ENCODE data around the gene LCLAT1. TPM values are rescaled to one million over a fixed set of nuclear protein-coding genes. Genes with fewer than 3 reads are reported as not detected.

LCLAT1 gene
- total and polyA plus RNA-seq, 4 donors, result 2.4 to 14.6 (median 10.7) TPM

DNA sequence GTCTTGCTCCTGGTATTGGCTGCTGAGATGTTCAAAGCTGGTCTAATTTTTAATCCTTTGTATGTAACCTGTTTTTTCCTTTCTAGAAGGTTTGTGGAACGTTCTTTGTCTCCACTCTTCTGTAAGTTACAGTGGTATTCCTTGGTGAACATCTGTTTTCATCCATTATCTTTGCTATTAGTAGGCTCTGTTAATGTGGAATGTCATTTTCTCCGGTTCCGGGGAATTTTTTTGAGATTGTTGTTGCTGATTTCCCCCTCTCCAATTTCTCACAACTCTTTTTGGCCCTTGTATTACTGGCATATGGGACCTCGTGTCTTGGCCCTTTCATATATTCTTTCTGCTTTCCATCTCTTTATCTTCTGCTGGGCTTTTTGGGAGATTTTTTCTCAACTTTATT, 63.4 kb downstream of the LCLAT1 start (continued):
- TF ChIP-seq, protein P1, sequence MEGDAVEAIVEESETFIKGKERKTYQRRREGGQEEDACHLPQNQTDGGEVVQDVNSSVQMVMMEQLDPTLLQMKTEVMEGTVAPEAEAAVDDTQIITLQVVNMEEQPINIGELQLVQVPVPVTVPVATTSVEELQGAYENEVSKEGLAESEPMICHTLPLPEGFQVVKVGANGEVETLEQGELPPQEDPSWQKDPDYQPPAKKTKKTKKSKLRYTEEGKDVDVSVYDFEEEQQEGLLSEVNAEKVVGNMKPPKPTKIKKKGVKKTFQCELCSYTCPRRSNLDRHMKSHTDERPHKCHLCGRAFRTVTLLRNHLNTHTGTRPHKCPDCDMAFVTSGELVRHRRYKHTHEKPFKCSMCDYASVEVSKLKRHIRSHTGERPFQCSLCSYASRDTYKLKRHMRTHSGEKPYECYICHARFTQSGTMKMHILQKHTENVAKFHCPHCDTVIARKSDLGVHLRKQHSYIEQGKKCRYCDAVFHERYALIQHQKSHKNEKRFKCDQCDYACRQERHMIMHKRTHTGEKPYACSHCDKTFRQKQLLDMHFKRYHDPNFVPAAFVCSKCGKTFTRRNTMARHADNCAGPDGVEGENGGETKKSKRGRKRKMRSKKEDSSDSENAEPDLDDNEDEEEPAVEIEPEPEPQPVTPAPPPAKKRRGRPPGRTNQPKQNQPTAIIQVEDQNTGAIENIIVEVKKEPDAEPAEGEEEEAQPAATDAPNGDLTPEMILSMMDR (IDR thresholded peaks at IDR 0.05; ENCODE audit: low read depth, low read length, missing input control), result no peak

DNA sequence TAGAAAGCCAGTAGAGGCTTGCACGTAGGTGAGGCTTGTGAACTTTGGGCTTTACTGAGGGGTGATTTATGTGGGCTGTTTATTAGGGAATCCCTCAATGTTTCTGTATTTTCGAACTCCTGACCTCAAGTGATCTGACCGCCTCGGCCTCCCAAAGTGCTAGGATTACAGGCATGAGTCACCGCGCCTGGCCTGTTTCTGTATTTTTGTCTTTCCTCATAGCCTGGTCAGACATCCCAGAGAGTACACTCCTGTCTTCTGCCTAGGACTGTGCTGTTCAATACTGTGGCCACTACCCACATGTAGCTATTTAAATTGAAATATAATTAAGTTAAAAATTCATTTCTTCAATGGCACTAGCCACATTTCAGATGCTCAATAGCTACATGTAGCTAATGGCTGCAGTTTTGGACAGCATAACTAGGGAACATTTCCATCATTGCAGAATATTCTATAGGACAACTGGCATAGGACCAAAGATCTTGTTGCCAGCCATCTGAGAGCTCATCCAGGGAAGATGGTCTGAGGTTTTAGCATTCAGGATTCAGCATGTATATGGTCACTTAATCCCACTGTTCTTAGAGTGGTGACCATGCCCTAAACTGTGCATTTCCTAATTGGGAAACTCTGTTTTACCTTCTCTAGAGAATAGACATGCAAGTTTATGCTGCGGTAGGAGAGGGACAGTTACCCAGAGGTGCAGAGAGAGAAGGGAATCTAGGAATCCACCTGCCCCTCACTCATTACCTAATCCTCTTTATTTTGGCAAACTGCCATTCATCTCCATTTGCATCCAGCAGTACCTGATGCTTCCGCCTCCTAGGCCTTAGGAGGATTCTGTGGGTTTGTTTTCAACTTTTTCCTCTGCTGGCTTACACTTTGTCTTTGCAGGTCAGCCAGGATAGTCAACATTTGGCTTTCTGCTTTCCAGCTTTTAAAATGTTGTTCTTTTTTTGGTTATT, 64.4 kb downstream of the LCLAT1 start:
- 77% methylated on average over 8 of the region's 8 CpGs for WGBS
- no peak overlapping the region for H3K27ac ChIP-seq (ENCODE audit: low read depth in 1 of 2, low read length in 2 of 2)

DNA sequence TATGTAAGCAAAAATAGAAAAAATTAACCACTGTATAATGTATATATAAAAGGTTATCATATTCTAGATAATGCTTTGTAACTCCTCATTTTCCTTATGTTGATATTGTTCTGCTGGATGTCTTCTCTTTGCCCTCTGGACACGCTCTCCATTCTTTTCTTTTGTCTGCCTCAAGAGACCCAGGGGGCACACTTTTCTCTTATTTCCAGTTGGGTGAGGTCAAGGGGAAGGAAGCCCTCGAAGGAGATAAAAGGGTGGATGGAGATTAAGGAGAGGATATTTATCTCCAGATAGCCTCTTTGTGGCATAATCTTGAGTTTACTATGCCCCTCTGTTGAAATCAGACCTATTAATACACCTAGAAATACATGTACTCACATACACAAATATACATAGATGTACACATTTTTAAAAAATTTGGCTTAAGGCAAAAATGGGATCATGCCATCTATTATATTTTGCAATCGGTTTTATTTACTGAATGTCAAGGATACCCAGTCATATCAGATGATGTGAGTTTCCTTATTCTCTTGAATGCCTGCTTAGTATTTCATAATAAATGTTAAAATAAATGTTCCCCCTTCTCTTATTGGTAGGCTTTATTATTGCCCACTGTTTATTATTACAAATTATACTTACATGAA, 65.3 kb downstream of the LCLAT1 start:
- DNase-seq (ENCODE audit: low spot score), result no peak
- WGBS, result 87% methylated on average over 3 of the region's 3 CpGs
- Histone ChIP-seq H3K4me1 (ENCODE audit: control insufficient read depth in 4 of 4, insufficient read depth in 4 of 4, low read length in 3 of 4) (peaks cover 0 to 3% (median 1%) of the 10 kb centered on the region in 4 donors), H3K27me3 (ENCODE audit: control insufficient read depth in 4 of 4, insufficient read depth in 4 of 4, low read length in 3 of 4) (no peaks in the 10 kb centered on the region), H3K9ac (ENCODE audit: low read depth in 1 of 2, low read length in 2 of 2) (no peak overlapping the region), H3K4me3 (ENCODE audit: low read depth in 1 of 3, low read length in 3 of 3) (no peak overlapping the region), H3K9me3 (ENCODE audit: control insufficient read depth in 4 of 4, low read length in 3 of 4) (no peaks in the 10 kb centered on the region), H3K36me3 (ENCODE audit: control insufficient read depth in 4 of 4, insufficient read depth in 3 of 4, low read depth in 1 of 4, low read length in 3 of 4) (no peaks in the 10 kb centered on the region), H3K27ac (ENCODE audit: low read depth in 1 of 2, low read length in 2 of 2) (no peak overlapping the region)
- TF ChIP-seq, protein P2, sequence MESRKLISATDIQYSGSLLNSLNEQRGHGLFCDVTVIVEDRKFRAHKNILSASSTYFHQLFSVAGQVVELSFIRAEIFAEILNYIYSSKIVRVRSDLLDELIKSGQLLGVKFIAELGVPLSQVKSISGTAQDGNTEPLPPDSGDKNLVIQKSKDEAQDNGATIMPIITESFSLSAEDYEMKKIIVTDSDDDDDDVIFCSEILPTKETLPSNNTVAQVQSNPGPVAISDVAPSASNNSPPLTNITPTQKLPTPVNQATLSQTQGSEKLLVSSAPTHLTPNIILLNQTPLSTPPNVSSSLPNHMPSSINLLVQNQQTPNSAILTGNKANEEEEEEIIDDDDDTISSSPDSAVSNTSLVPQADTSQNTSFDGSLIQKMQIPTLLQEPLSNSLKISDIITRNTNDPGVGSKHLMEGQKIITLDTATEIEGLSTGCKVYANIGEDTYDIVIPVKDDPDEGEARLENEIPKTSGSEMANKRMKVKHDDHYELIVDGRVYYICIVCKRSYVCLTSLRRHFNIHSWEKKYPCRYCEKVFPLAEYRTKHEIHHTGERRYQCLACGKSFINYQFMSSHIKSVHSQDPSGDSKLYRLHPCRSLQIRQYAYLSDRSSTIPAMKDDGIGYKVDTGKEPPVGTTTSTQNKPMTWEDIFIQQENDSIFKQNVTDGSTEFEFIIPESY (IDR thresholded peaks at IDR 0.05), result no peak
- TF ChIP-seq RAD21 (IDR thresholded peaks at IDR 0.05), result no peak
- TF ChIP-seq TAF1 (conservative IDR thresholded peaks at IDR 0.05), result no peak
- TF ChIP-seq, protein P3, sequence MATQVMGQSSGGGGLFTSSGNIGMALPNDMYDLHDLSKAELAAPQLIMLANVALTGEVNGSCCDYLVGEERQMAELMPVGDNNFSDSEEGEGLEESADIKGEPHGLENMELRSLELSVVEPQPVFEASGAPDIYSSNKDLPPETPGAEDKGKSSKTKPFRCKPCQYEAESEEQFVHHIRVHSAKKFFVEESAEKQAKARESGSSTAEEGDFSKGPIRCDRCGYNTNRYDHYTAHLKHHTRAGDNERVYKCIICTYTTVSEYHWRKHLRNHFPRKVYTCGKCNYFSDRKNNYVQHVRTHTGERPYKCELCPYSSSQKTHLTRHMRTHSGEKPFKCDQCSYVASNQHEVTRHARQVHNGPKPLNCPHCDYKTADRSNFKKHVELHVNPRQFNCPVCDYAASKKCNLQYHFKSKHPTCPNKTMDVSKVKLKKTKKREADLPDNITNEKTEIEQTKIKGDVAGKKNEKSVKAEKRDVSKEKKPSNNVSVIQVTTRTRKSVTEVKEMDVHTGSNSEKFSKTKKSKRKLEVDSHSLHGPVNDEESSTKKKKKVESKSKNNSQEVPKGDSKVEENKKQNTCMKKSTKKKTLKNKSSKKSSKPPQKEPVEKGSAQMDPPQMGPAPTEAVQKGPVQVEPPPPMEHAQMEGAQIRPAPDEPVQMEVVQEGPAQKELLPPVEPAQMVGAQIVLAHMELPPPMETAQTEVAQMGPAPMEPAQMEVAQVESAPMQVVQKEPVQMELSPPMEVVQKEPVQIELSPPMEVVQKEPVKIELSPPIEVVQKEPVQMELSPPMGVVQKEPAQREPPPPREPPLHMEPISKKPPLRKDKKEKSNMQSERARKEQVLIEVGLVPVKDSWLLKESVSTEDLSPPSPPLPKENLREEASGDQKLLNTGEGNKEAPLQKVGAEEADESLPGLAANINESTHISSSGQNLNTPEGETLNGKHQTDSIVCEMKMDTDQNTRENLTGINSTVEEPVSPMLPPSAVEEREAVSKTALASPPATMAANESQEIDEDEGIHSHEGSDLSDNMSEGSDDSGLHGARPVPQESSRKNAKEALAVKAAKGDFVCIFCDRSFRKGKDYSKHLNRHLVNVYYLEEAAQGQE (IDR thresholded peaks at IDR 0.05), result no peak
- TF ChIP-seq, protein P1 (IDR thresholded peaks at IDR 0.05; ENCODE audit: low read depth, low read length, missing input control), result no peak
- TF ChIP-seq HNF4G (IDR thresholded peaks at IDR 0.05), result no peak
- TF ChIP-seq, protein P4, sequence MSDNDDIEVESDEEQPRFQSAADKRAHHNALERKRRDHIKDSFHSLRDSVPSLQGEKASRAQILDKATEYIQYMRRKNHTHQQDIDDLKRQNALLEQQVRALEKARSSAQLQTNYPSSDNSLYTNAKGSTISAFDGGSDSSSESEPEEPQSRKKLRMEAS (IDR thresholded peaks at IDR 0.05), result no peak
- TF ChIP-seq GABPA (IDR thresholded peaks at IDR 0.05 in 1 of 2, conservative IDR thresholded peaks at IDR 0.05 in 1 of 2), result no peak

More for the DNA sequence above, 64.4 kb downstream of the LCLAT1 start:
- TF ChIP-seq, protein P5, sequence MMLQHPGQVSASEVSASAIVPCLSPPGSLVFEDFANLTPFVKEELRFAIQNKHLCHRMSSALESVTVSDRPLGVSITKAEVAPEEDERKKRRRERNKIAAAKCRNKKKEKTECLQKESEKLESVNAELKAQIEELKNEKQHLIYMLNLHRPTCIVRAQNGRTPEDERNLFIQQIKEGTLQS (IDR thresholded peaks at IDR 0.05), result no peak
- peak; percentile 51 for TF ChIP-seq NR2F2 (IDR thresholded peaks at IDR 0.05)
- TF ChIP-seq HNF4A (conservative IDR thresholded peaks at IDR 0.05), result no peak
- no peak for TF ChIP-seq YY1 (IDR thresholded peaks at IDR 0.05)
- no peak for TF ChIP-seq FOXA1 (IDR thresholded peaks at IDR 0.05)
- TF ChIP-seq, protein P1 (IDR thresholded peaks at IDR 0.05; ENCODE audit: low read depth, low read length, missing input control), result no peak
- TF ChIP-seq JUND (IDR thresholded peaks at IDR 0.05), result peak; percentile 48 to 64
- TF ChIP-seq FOXA2 (IDR thresholded peaks at IDR 0.05), result no peak
- TF ChIP-seq RXRA (IDR thresholded peaks at IDR 0.05), result peak in 1 of 2 donors; percentile 17
- peaks cover 0 to 4% (median 2%) of the 10 kb centered on the region in 4 donors for H3K4me1 ChIP-seq (ENCODE audit: control insufficient read depth in 4 of 4, insufficient read depth in 4 of 4, low read length in 3 of 4)
- DNase-seq (ENCODE audit: low spot score), result no peak
- no peak overlapping the region for H3K9ac ChIP-seq (ENCODE audit: low read depth in 1 of 2, low read length in 2 of 2)
- no peaks in the 10 kb centered on the region for H3K27me3 ChIP-seq (ENCODE audit: control insufficient read depth in 4 of 4, insufficient read depth in 4 of 4, low read length in 3 of 4)
- H3K4me3 ChIP-seq (ENCODE audit: low read depth in 1 of 3, low read length in 3 of 3), result no peak overlapping the region
- no peaks in the 10 kb centered on the region for H3K9me3 ChIP-seq (ENCODE audit: control insufficient read depth in 4 of 4, low read length in 3 of 4)
- H3K36me3 ChIP-seq (ENCODE audit: control insufficient read depth in 4 of 4, insufficient read depth in 3 of 4, low read depth in 1 of 4, low read length in 3 of 4), result no peaks in the 10 kb centered on the region
